ENCODE results near the gene UBTFL1. TPM values are rescaled to one million over a fixed set of nuclear protein-coding genes. Genes with fewer than 3 reads are reported as not detected.

UBTFL1 gene
- total and polyA plus RNA-seq, 4 experiments from 2014 or later: not detected

DNA sequence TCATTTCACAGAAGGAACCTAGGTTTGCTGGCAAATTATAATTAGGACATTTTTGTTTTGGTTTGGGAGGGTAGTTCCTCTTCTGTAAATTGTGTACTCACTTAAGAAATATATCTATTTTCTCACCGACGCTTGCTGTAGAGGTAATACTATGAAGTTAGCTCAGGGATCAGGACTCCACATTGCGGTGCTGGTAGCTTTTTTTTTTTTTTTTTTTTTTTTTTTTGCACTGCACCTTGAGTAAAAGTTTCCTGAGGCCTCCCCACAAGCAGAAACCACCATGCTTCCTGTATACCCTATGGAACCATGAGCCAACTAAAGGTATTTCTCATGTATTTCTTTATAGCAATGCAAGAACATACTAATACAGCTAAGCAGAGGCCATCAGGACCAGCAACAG is 14.7 kb downstream of the UBTFL1 start:
- Histone ChIP-seq H3K9me3 (ENCODE audit: control insufficient read depth in 1 of 2, low read length in 2 of 2) (no peaks in the 10 kb centered on the region), H3K27ac (ENCODE audit: low read depth, low read length) (no peak overlapping the region), H3K4me1 (ENCODE audit: insufficient read depth, low read length) (no peaks in the 10 kb centered on the region), H3K36me3 (ENCODE audit: insufficient read depth, low read length) (no peaks in the 10 kb centered on the region), H3K4me3 (ENCODE audit: low read length in 2 of 2) (no peak overlapping the region), H3K27me3 (ENCODE audit: insufficient read depth, low read length) (no peaks in the 10 kb centered on the region)
- Mint-ChIP-seq H3K4me3 (no peak overlapping the region), H3K27me3 (no peaks in the 10 kb centered on the region), H3K9me3 (no peaks in the 10 kb centered on the region), H3K27ac (no peak overlapping the region), H3K36me3 (no peaks in the 10 kb centered on the region), H3K4me1 (no peaks in the 10 kb centered on the region)
- DNase-seq: no peak
- ChIA-PET CTCF (ENCODE audit: partially characterized antibody) (no interaction called here), POLR2A (ENCODE audit: partially characterized antibody) (no interaction called here)
- intact Hi-C loops (cut with micrococcal nuclease): no loop called here

DNA sequence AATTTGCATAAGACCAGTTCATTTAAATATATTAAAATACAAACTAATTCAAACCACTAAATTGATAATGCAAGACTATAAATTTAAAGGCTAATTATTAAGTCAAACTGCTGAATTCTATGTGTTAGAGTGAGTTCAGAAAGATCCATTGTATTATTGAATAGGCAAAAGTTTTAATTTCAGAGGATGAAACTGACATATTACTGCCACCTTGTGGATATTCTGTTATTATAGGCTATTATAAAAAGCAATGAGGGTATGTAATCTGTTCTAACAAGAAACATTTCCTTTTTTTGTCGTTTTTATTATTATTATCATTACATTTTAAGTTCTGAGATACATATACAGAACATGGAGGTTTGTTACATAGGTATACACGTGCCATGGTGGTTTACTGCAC is 27.8 kb downstream of the UBTFL1 start:
- no peaks in the 10 kb centered on the region for H3K4me1 ChIP-seq (ENCODE audit: insufficient read depth, low read length)
- intact Hi-C loops (cut with micrococcal nuclease): no loop called here
- H3K27ac Mint-ChIP-seq: no peak overlapping the region
- H3K4me3 ChIP-seq (ENCODE audit: low read length in 2 of 2): no peak overlapping the region
- H3K27me3 Mint-ChIP-seq: peaks cover 0 to 2% of the 10 kb centered on the region in 2 donors
- POLR2A ChIA-PET (ENCODE audit: partially characterized antibody): no interaction called here
- H3K4me1 Mint-ChIP-seq: no peaks in the 10 kb centered on the region
- H3K27me3 ChIP-seq (ENCODE audit: insufficient read depth, low read length): no peaks in the 10 kb centered on the region
- no peaks in the 10 kb centered on the region for H3K36me3 Mint-ChIP-seq
- H3K27ac ChIP-seq (ENCODE audit: low read depth, low read length): no peak overlapping the region
- CTCF ChIA-PET (ENCODE audit: partially characterized antibody): no interaction called here
- peak in 2 of 5 donors; percentile 3 to 6 for DNase-seq
- H3K9me3 ChIP-seq (ENCODE audit: control insufficient read depth in 1 of 2, low read length in 2 of 2): no peaks in the 10 kb centered on the region
- H3K4me3 Mint-ChIP-seq: no peak overlapping the region
- H3K9me3 Mint-ChIP-seq: no peaks in the 10 kb centered on the region
- no peaks in the 10 kb centered on the region for H3K36me3 ChIP-seq (ENCODE audit: insufficient read depth, low read length)

DNA sequence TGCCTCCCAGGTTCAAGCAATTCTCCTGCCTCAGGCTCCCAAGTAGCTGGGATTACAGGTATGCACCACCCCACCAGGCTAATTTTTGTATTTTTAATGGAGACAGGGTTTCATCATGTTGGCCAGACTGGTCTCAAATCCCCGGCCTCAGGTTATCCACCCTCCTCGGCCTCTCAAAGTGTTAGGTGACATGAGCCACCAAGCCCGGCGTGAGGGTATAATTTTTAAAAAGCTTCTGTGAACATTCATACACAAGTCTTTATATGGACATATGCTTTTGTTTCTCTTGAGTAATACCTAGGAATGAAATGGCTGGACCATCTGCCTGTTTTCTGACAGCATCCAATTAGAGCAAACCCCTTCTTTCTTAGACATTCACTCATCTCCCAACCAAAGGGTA is 34.4 kb downstream of the UBTFL1 start:
- Mint-ChIP-seq H3K36me3 (no peaks in the 10 kb centered on the region), H3K4me1 (no peaks in the 10 kb centered on the region), H3K27me3 (peaks cover 0 to 2% of the 10 kb centered on the region in 2 donors), H3K27ac (no peak overlapping the region), H3K9me3 (peaks cover 0 to 2% (median 0%) of the 10 kb centered on the region in 8 donors), H3K4me3 (no peak overlapping the region)
- Histone ChIP-seq H3K4me3 (ENCODE audit: low read length in 2 of 2) (no peak overlapping the region), H3K27ac (ENCODE audit: low read depth, low read length) (no peak overlapping the region), H3K9me3 (ENCODE audit: control insufficient read depth in 1 of 2, low read length in 2 of 2) (no peaks in the 10 kb centered on the region), H3K27me3 (ENCODE audit: insufficient read depth, low read length) (no peaks in the 10 kb centered on the region), H3K4me1 (ENCODE audit: insufficient read depth, low read length) (no peaks in the 10 kb centered on the region), H3K36me3 (ENCODE audit: insufficient read depth, low read length) (no peaks in the 10 kb centered on the region)
- no peak for DNase-seq
- ChIA-PET CTCF (ENCODE audit: partially characterized antibody) (no interaction called here), POLR2A (ENCODE audit: partially characterized antibody) (no interaction called here)
- intact Hi-C loops (cut with micrococcal nuclease): no loop called here

DNA sequence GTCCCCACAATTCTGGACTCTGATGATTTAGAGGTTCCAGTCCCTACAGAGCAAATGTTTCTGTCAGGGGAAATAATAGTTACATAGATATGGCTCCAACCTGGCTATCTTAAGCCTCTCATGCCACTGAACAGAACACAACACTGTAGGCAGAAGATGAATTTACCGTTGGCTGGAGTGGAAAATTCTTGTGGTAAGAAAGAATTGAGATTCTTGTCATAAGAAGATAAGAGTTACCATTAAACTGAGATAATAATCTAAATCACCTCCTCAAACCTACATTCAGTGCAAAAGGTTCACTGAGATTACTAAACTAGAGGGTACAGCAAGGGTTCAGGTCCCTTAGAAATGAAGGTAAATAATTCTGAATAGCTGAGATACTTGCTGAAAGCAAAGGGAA is 38.6 kb downstream of the UBTFL1 start:
- Mint-ChIP-seq H3K36me3 (no peaks in the 10 kb centered on the region), H3K9me3 (peaks cover 0 to 2% (median 0%) of the 10 kb centered on the region in 8 donors), H3K27me3 (peaks cover 0 to 2% of the 10 kb centered on the region in 2 donors), H3K4me3 (no peak overlapping the region), H3K4me1 (no peaks in the 10 kb centered on the region), H3K27ac (no peak overlapping the region)
- Histone ChIP-seq H3K4me3 (ENCODE audit: low read length in 2 of 2) (no peak overlapping the region), H3K4me1 (ENCODE audit: insufficient read depth, low read length) (no peaks in the 10 kb centered on the region), H3K27me3 (ENCODE audit: insufficient read depth, low read length) (no peaks in the 10 kb centered on the region), H3K27ac (ENCODE audit: low read depth, low read length) (no peak overlapping the region), H3K36me3 (ENCODE audit: insufficient read depth, low read length) (no peaks in the 10 kb centered on the region), H3K9me3 (ENCODE audit: control insufficient read depth in 1 of 2, low read length in 2 of 2) (no peaks in the 10 kb centered on the region)
- POLR2A ChIA-PET (ENCODE audit: partially characterized antibody): no interaction called here
- intact Hi-C loops (cut with micrococcal nuclease): no loop called here
- CTCF ChIA-PET (ENCODE audit: partially characterized antibody): no interaction called here
- DNase-seq: no peak

DNA sequence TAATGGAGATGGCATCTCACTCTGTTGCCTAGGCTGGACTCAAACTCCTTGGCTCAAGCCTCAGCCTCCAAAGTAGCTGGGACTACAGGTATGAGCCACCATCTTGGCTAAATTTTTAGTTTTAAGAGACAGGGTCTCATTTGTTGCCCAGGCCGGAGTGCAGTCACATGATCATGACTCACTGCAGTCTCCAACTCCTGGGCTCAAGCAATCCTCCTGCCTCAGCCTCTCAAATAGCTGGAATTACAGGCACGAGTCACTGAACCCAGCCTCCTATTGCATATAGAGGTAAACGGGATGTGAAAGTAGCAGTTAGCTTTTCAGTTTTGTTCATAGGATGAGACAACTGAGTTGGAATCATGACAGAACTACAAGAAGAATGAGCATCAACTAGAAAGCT is 39.2 kb downstream of the UBTFL1 start:
- intact Hi-C loops (cut with micrococcal nuclease): no loop called here
- POLR2A ChIA-PET (ENCODE audit: partially characterized antibody): no interaction called here
- no peaks in the 10 kb centered on the region for H3K4me1 Mint-ChIP-seq
- peaks cover 2% of the 10 kb centered on the region in 2 donors for H3K27me3 Mint-ChIP-seq
- no peak overlapping the region for H3K4me3 Mint-ChIP-seq
- Histone ChIP-seq H3K9me3 (ENCODE audit: control insufficient read depth in 1 of 2, low read length in 2 of 2) (no peaks in the 10 kb centered on the region), H3K4me3 (ENCODE audit: low read length in 2 of 2) (no peak overlapping the region), H3K27me3 (ENCODE audit: insufficient read depth, low read length) (no peaks in the 10 kb centered on the region), H3K27ac (ENCODE audit: low read depth, low read length) (no peak overlapping the region), H3K36me3 (ENCODE audit: insufficient read depth, low read length) (no peaks in the 10 kb centered on the region), H3K4me1 (ENCODE audit: insufficient read depth, low read length) (no peaks in the 10 kb centered on the region)
- CTCF ChIA-PET (ENCODE audit: partially characterized antibody): no interaction called here
- no peak for DNase-seq
- H3K36me3 Mint-ChIP-seq: no peaks in the 10 kb centered on the region
- H3K27ac Mint-ChIP-seq: no peak overlapping the region
- H3K9me3 Mint-ChIP-seq: peaks cover 0 to 2% (median 0%) of the 10 kb centered on the region in 8 donors

DNA sequence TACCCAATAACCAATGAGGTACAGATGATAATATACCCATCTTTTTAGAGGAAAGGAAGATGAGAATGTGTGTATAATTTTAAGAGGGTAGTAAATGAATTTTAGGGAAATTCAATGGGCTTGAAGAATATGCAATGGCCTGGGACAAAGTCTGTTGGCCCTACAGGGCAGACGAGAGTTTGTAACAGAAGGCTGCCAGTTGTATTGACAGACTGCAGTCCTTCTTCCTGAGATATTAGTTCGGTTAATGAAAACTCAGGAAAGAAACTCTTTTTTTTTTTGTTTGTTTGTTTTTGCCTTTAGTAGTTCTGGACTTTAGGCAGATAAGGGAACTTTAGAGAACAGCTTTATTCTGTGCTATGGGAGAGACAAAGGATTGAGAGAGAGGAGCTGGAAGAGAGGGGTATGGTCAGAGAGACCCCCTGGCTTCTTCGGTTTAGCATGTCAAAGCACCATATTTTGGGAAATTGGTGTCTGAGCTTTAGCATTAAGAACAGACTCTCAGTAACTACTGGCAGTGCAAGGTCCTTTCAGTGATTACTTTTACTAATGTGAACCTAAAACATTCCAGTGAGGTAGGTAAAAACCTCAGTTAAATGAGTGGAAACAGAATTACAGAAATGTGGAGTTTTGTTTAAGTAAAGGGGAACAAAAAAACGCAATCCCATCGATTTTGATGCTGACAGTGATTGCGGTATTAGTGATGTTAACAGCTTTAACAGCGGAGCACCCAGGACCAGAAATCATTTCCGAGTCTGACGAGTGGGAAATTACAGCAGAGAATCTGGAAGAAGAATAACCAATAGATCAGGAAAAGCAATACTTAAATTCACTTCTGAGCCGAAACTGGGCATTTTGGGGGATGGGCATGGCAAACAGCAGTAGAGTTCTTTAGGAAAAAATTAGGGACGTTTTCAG is 48.1 kb downstream of the UBTFL1 start:
- ChIA-PET POLR2A (ENCODE audit: partially characterized antibody) (no interaction called here), CTCF (ENCODE audit: partially characterized antibody) (no interaction called here)
- peaks cover 0 to 9% (median 2%) of the 10 kb centered on the region in 8 donors for H3K9me3 Mint-ChIP-seq
- H3K36me3 Mint-ChIP-seq: no peaks in the 10 kb centered on the region
- H3K27ac Mint-ChIP-seq: no peak overlapping the region
- Histone ChIP-seq H3K4me3 (ENCODE audit: low read length in 2 of 2) (no peak overlapping the region), H3K27ac (ENCODE audit: low read depth, low read length) (no peak overlapping the region), H3K36me3 (ENCODE audit: insufficient read depth, low read length) (no peaks in the 10 kb centered on the region), H3K27me3 (ENCODE audit: insufficient read depth, low read length) (no peaks in the 10 kb centered on the region), H3K4me1 (ENCODE audit: insufficient read depth, low read length) (peaks cover 11% of the 10 kb centered on the region), H3K9me3 (ENCODE audit: control insufficient read depth in 1 of 2, low read length in 2 of 2) (no peaks in the 10 kb centered on the region)
- DNase-seq: no peak
- H3K27me3 Mint-ChIP-seq: peaks cover 28 to 47% of the 10 kb centered on the region in 2 donors
- H3K4me3 Mint-ChIP-seq: peak overlapping the region in 7 of 8 donors; percentile 9 to 83 (median 59)
- intact Hi-C loops (cut with micrococcal nuclease): no loop called here
- H3K4me1 Mint-ChIP-seq: peaks cover 8 to 25% (median 15%) of the 10 kb centered on the region in 4 donors

DNA sequence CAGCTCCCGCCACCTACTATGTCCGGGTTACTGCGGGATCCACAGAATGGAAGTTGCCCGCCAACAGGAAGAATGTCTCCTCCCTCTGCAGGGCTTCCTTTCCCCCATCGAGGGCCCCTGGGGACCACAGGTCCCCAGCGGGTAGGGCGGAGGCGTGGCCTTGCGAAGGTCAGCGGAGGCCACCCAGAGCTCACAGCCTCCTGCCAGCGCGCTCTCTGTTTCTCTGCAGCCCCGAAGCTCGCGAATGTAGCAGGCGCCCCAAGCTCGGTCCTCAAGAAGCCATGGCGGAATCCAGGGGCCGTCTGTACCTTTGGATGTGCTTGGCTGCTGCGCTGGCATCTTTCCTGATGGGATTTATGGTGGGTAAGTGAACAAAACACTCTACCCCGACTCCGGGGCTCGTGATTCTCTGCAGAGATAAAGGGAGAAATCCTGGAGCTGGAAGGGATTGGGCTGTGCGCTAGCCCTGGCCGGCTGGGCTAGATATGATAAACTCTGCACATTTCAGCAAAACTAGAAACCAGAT is 48.8 kb downstream of the UBTFL1 start, which contains the start of gene NAALAD2:
TSS of gene NAALAD2 (plus strand) at position 186 of the 526 bp plus-strand sequence. CDS start at position 282, 96 bp downstream.
- Mint-ChIP-seq H3K4me1 (peaks cover 8 to 25% (median 15%) of the 10 kb centered on the region in 4 donors), H3K4me3 (peak within 1 kb of the TSS; percentile 9 to 83 (median 60)), H3K9me3 (peaks cover 0 to 9% (median 2%) of the 10 kb centered on the region in 8 donors), H3K27me3 (peaks cover 28 to 49% of the 10 kb centered on the region in 2 donors), H3K27ac (no peak within 1 kb of the TSS), H3K36me3 (no peaks in the 10 kb centered on the region)
- intact Hi-C loops (cut with micrococcal nuclease): no loop called here
- ChIA-PET POLR2A (ENCODE audit: partially characterized antibody) (no interaction called here), CTCF (ENCODE audit: partially characterized antibody) (no interaction called here)
- Histone ChIP-seq H3K36me3 (ENCODE audit: insufficient read depth, low read length) (no peaks in the 10 kb centered on the region), H3K27me3 (ENCODE audit: insufficient read depth, low read length) (no peaks in the 10 kb centered on the region), H3K9me3 (ENCODE audit: control insufficient read depth in 1 of 2, low read length in 2 of 2) (no peaks in the 10 kb centered on the region), H3K27ac (ENCODE audit: low read depth, low read length) (no peak within 1 kb of the TSS), H3K4me1 (ENCODE audit: insufficient read depth, low read length) (peaks cover 11% of the 10 kb centered on the region), H3K4me3 (ENCODE audit: low read length in 2 of 2) (no peak within 1 kb of the TSS)
- DNase-seq: no peak
